ENCODE measurements around the gene VAMP5.

- no peak for TF ChIP-seq CTCF (IDR thresholded peaks at IDR 0.05)
- TF ChIP-seq POLR2A (IDR thresholded peaks at IDR 0.05), result no peak
- TF ChIP-seq EP300 (IDR thresholded peaks at IDR 0.05), result no peak
- no peak for TF ChIP-seq POLR2AphosphoS5 (IDR thresholded peaks at IDR 0.05)
Observed at GRCh38 chr2:85577063-85577385, 7.2 kb upstream of the VAMP5 start.
